Muscle of arm (tissue), 12 donors: ENCODE results near the gene HTT. TPM values are rescaled to one million over a fixed set of nuclear protein-coding genes. Genes with fewer than 3 reads are reported as not detected.

Experiments
- DNase-seq: peaks from one replicate; pipeline ENCODE4 v3.0.0-alpha.2; 2013
- polyA plus RNA-seq, 12 donors: library from polyadenylated mRNA; unstranded; fragments of 120-200 nt; gene quantifications; one replicate each; pipeline ENCODE4 v1.2.1, GENCODE V29; 2013; ENCODE audit not compliant: insufficient read length in 12 of 12

The HTT gene
- polyA plus RNA-seq, 12 donors, result 17.8 to 54.1 (median 26.4) TPM; not detected in 1

- DNase-seq, result no peak
These were observed 143.3 kb downstream of the HTT start for GRCh38 chr4:3217771-3218170.

- no peak for DNase-seq
These were observed 144.6 kb downstream of the HTT start for GRCh38 chr4:3218824-3219760.

DNA sequence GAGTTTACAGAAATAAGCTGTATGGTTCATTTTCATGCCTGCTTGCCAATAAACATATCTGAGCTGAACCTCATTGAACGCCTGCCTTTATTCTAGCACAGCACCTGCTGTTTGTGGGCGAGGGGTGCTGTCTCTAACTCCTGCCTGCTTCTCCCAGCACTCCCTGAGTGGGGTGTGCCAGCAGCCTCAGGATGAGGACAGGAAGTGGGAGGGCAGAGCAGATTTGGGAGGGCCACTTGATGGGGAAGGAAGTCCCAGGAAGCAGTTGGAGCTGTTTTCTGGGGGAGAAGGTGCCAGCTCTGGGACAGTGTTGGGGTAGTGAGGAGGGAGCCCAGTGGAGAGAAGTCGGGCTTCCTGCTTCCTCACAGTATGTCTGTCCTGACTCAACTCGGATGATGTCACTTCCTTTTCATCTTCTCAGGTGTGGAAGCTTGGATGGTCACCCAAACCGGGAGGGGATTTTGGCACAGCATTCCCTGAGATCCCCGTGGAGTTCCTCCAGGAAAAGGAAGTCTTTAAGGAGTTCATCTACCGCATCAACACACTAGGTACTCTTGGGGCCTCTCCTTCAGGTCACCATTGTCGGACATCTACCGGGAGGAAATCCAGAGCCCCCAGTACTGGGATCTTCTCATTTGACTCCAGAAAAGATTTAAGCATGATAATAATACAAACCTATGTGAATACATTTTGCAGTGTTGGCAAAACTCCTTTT, 145.4 kb downstream of the HTT start:
- no peak for DNase-seq

- DNase-seq, result no peak
These were observed 146.1 kb downstream of the HTT start for GRCh38 chr4:3220476-3221183.

GRCh38 chr4:3221184-3221494, 146.7 kb downstream of the HTT start:
- DNase-seq, result no peak

- no peak for DNase-seq
These were observed 147.5 kb downstream of the HTT start for GRCh38 chr4:3221996-3222395.

DNA sequence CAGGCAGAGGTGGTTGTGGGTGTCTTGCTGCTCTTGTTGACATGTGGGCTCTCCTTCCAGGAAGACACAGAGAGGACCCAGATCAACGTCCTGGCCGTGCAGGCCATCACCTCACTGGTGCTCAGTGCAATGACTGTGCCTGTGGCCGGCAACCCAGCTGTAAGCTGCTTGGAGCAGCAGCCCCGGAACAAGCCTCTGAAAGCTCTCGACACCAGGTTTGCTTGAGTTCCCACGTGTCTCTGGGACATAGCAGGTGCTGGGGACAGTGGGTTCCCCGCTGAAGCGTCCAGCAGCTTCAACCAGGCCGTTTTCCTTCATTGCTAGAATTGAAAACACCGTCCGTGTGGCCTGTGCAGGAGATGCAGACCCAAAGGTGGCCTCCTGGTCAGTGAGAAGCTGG, 148.9 kb downstream of the HTT start:
- no peak for DNase-seq

- no peak for DNase-seq
These were observed 149.7 kb downstream of the HTT start for GRCh38 chr4:3223956-3224748.

- DNase-seq, result no peak
These were observed 150.8 kb downstream of the HTT start for GRCh38 chr4:3225071-3225850.

GRCh38 chr4:3225936-3226335, 151.5 kb downstream of the HTT start:
- DNase-seq, result no peak

GRCh38 chr4:3226467-3226866, 152.0 kb downstream of the HTT start:
- DNase-seq, result no peak

- no peak for DNase-seq
These were observed 152.5 kb downstream of the HTT start for GRCh38 chr4:3226944-3227343.

- no peak for DNase-seq
These were observed 153.6 kb downstream of the HTT start for GRCh38 chr4:3227878-3228675.

- no peak for DNase-seq
These were observed 154.4 kb downstream of the HTT start for GRCh38 chr4:3228881-3229280.

GRCh38 chr4:3229328-3229727, 154.8 kb downstream of the HTT start:
- DNase-seq, result no peak

GRCh38 chr4:3229964-3230363, 155.5 kb downstream of the HTT start:
- no peak for DNase-seq

- DNase-seq, result no peak
These were observed 157.0 kb downstream of the HTT start for GRCh38 chr4:3231471-3231870.

GRCh38 chr4:3232001-3232400, 157.5 kb downstream of the HTT start:
- DNase-seq, result no peak

GRCh38 chr4:3232871-3233271, 158.4 kb downstream of the HTT start:
- no peak for DNase-seq
